HCT116 (cell line): ENCODE results near the gene TANC1. TPM values are rescaled to one million over a fixed set of nuclear protein-coding genes. Genes with fewer than 3 reads are reported as not detected.

Experiments
- ATAC-seq: fragments of 200-7000 bp; cut with Tn5 transposase; 2 replicates; pipeline ENCODE4 v1.9.1; 2020; ENCODE audit warnings: mild to moderate bottlenecking, moderate library complexity
- BruUV-seq: library from RNA; stranded (reverse); fragments of 400-500 nt; replicated peaks from 2 replicates; lab custom pipeline; 2021; lab: Mats Ljungman, UMichigan
- CTCF ChIA-PET: fragments of 300-600 bp; sonication (Branson Sonifier 250); formaldehyde crosslinking; loops from one replicate; lab custom pipeline; 2021; ENCODE audit warnings: antibody characterized with exemption; lab: Charles Lee
- POLR2A ChIA-PET: fragments of 300-600, 350-600 bp; sonication (Branson Sonifier 250); formaldehyde crosslinking; loops from one replicate; lab custom pipeline; 2021; ENCODE audit warnings: antibody characterized with exemption; lab: Charles Lee
- RAD21 ChIA-PET, 2 experiments: fragments of 300-600 bp; sonication (Branson Sonifier 250); formaldehyde crosslinking; loops; one replicate each; lab custom pipeline; 2023; ENCODE audit warnings: low total read pairs in 2 of 2; ENCODE audit not compliant: uncharacterized antibody in 2 of 2, unreplicated experiment in 2 of 2, low non-redundant PET in 1 of 2; lab: Charles Lee
- DNase-seq: peaks from one replicate; pipeline ENCODE4 v3.0.0-alpha.2; 2010; ENCODE audit warnings: low read depth, low spot score
- H2AFZ ChIP-seq: fragments of 200-600 bp; shearing (Covaris generic), sonication (generic); 2 replicates; pipeline ENCODE4 v1.6.1; 2017; ENCODE audit warnings: low read depth, mixed run types, mixed read lengths, antibody characterized with exemption, low read length; ENCODE audit not compliant: poor library complexity, severe bottlenecking
- H3K27ac ChIP-seq: 2 replicates; pipeline ENCODE4 v1.5.1; 2012; ENCODE audit warnings: low read depth, low read length
- H3K27me3 ChIP-seq: fragments of 200-600 bp; sonication (generic); 2 replicates; pipeline ENCODE4 v1.6.1; 2016; ENCODE audit warnings: mixed run types, low read length, mixed read lengths; ENCODE audit not compliant: insufficient read depth
- H3K36me3 ChIP-seq, 2 experiments: fragments of 200-500 bp in 1 of 2; fragments of 200-600 bp in 1 of 2; sonication (Bioruptor generic) in 1 of 2; sonication (generic) in 1 of 2; 2 replicates each; pipeline versions ENCODE4 v1.5.1 to v1.6.1; 2014 to 2016; ENCODE audit warnings: low read length in 2 of 2, inconsistent platforms in 1 of 2, mixed read lengths in 1 of 2, mixed run types in 1 of 2; ENCODE audit not compliant: insufficient read depth in 2 of 2, control insufficient read depth in 1 of 2
- H3K4me1 ChIP-seq, 2 experiments: fragments of 200-600 bp in 1 of 2; sonication (generic) in 1 of 2; 2 replicates each; pipeline versions ENCODE4 v1.5.1 to v1.6.1; 2012 to 2017; ENCODE audit warnings: low read length in 2 of 2, inconsistent platforms in 1 of 2, mild to moderate bottlenecking in 1 of 2, mixed read lengths in 1 of 2, mixed run types in 1 of 2, moderate library complexity in 1 of 2; ENCODE audit not compliant: insufficient read depth in 2 of 2, control insufficient read depth in 1 of 2
- H3K4me2 ChIP-seq: fragments of 200-600 bp; sonication (generic); 2 replicates; pipeline ENCODE4 v1.6.1; 2017; ENCODE audit warnings: mixed run types, low read length, mixed read lengths
- H3K4me3 ChIP-seq, 2 experiments: fragments of 200-600 bp in 1 of 2; sonication (generic) in 1 of 2; replicated peaks in 1 of 2; 2 replicates each; pipeline ENCODE4 v1.5.1; 2011 to 2016; ENCODE audit warnings: low read length in 2 of 2, control low read depth in 1 of 2, low read depth in 1 of 2, mild to moderate bottlenecking in 1 of 2, mixed read lengths in 1 of 2, mixed run types in 1 of 2
- H3K79me2 ChIP-seq: fragments of 200-600 bp; sonication (generic); 2 replicates; pipeline ENCODE4 v1.6.1; 2017; ENCODE audit warnings: mild to moderate bottlenecking, mixed run types, low read length, moderate library complexity, mixed read lengths; ENCODE audit not compliant: insufficient read depth
- H3K9ac ChIP-seq: fragments of 200-600 bp; sonication (generic); 2 replicates; pipeline ENCODE4 v1.6.1; 2016; ENCODE audit warnings: low read length, mixed read lengths
- H3K9me2 ChIP-seq: fragments of 200-600 bp; sonication (generic), shearing (Covaris generic); 2 replicates; pipeline ENCODE4 v1.6.1; 2017; ENCODE audit warnings: mixed run types, mild to moderate bottlenecking, moderate library complexity; ENCODE audit not compliant: insufficient read depth
- H3K9me3 ChIP-seq, 2 experiments: fragments of 200-500 bp in 1 of 2; fragments of 200-600 bp in 1 of 2; sonication (Bioruptor generic) in 1 of 2; sonication (generic) in 1 of 2; 2 replicates each; pipeline ENCODE4 v1.6.1; 2014 to 2017; ENCODE audit warnings: low read length in 2 of 2, mixed read lengths in 2 of 2, inconsistent platforms in 1 of 2, low read depth in 1 of 2, mild to moderate bottlenecking in 1 of 2, mixed run types in 1 of 2, moderate library complexity in 1 of 2; ENCODE audit not compliant: control insufficient read depth in 1 of 2, insufficient read depth in 1 of 2
- H4K20me1 ChIP-seq: fragments of 200-600 bp; sonication (generic), shearing (Covaris generic); 2 replicates; pipeline ENCODE4 v1.6.1; 2017; ENCODE audit warnings: mixed run types, mild to moderate bottlenecking, moderate library complexity; ENCODE audit not compliant: insufficient read depth
- CEBPB ChIP-seq: IDR thresholded peaks from 2 replicates; pipeline ENCODE4 v1.6.1; 2012; ENCODE audit warnings: low read depth
- EGR1 ChIP-seq: IDR thresholded peaks from 2 replicates; pipeline ENCODE4 v1.6.1; 2012; ENCODE audit warnings: low read depth
- ELF1 ChIP-seq: IDR thresholded peaks from 2 replicates; pipeline ENCODE4 v1.6.1; 2012; ENCODE audit warnings: low read depth, borderline replicate concordance
- EZH2 ChIP-seq: fragments of 200-600 bp; sonication (generic); IDR thresholded peaks from 2 replicates; pipeline ENCODE4 v1.6.1; 2017; ENCODE audit warnings: antibody characterized with exemption, mixed run types
- EZH2phosphoT487 ChIP-seq: fragments of 200-600 bp; IDR thresholded peaks from 2 replicates; pipeline ENCODE4 v1.6.1; 2018; ENCODE audit warnings: antibody characterized with exemption, borderline replicate concordance
- JUND ChIP-seq: IDR thresholded peaks from 2 replicates; pipeline ENCODE4 v1.6.1; 2012
- MAX ChIP-seq: IDR thresholded peaks from 2 replicates; pipeline ENCODE4 v1.6.1; 2012
- POLR2AphosphoS5 ChIP-seq: IDR thresholded peaks from 2 replicates; pipeline ENCODE4 v1.6.1; 2011; ENCODE audit warnings: mild to moderate bottlenecking, low read depth, low read length, moderate library complexity
- SIN3A ChIP-seq: IDR thresholded peaks from 2 replicates; pipeline ENCODE4 v1.6.1; 2012; ENCODE audit warnings: low read depth
- TCF7L2 ChIP-seq: IDR thresholded peaks from 2 replicates; pipeline ENCODE4 v1.7.0; 2011; ENCODE audit warnings: borderline replicate concordance, inconsistent platforms; ENCODE audit not compliant: insufficient read depth, insufficient read length; ENCODE audit errors: extremely low read depth
- YY1 ChIP-seq: IDR thresholded peaks from 2 replicates; pipeline ENCODE4 v1.6.1; 2011; ENCODE audit warnings: low read length, low read depth, moderate library complexity, mild to moderate bottlenecking; ENCODE audit not compliant: insufficient replicate concordance; ENCODE audit errors: extremely low read depth
- ZFX ChIP-seq: fragments of 450-650 bp; IDR thresholded peaks from 2 replicates; pipeline ENCODE4 v1.6.1; 2017
- ZNF274 ChIP-seq: fragments of 200-500 bp; sonication (Bioruptor generic); IDR thresholded peaks from 2 replicates; pipeline ENCODE4 v1.6.1; 2014; ENCODE audit warnings: mild to moderate bottlenecking, low read depth, low read length, inconsistent platforms
- intact Hi-C: fragments of 100-400 bp; cut with micrococcal nuclease; formaldehyde crosslinking; loops from 2 replicates; pipeline ENCODE4 v1.10.0; 2022
- total RNA-seq: library from RNA; stranded (reverse); gene quantifications from one replicate; pipeline ENCODE4 v1.2.1, GENCODE V29; 2021; ENCODE audit not compliant: unreplicated experiment

Gene TANC1
- total RNA-seq, 1 experiment from 2014 or later = 15.1 TPM

- Histone ChIP-seq H3K27ac (no peak overlapping the region), H3K9me3 (no peaks in the 10 kb centered on the region)
- TF ChIP-seq POLR2AphosphoS5 = no peak
- TF ChIP-seq EZH2phosphoT487 = no peak
- TF ChIP-seq ELF1 = no peak
- no peak for TF ChIP-seq YY1
- no peak for TF ChIP-seq SIN3A
- TF ChIP-seq ZFX = no peak
- TF ChIP-seq ZNF274 = no peak
- TF ChIP-seq EGR1 = no peak
- no peak for TF ChIP-seq JUND
- TF ChIP-seq, all 23 proteins: peak for 0
- no peak overlapping the region for H3K4me3 ChIP-seq
- no peak overlapping the region for H3K9ac ChIP-seq
- CTCF ChIA-PET = no interaction called here
- intact Hi-C loops = no loop called here
- H3K9me2 ChIP-seq = no peaks in the 10 kb centered on the region
- H2AFZ ChIP-seq = no peak overlapping the region
- BruUV-seq = no TSS peak
- ATAC-seq = no peak; the same call in 1 of the 2 replicates
- H3K27me3 ChIP-seq = no peaks in the 10 kb centered on the region
- DNase-seq = no peak
- RAD21 ChIA-PET = no interaction called here
- no peaks in the 10 kb centered on the region for H3K4me1 ChIP-seq
- POLR2A ChIA-PET = no interaction called here
- H4K20me1 ChIP-seq = no peaks in the 10 kb centered on the region
- no peaks in the 10 kb centered on the region for H3K79me2 ChIP-seq
- H3K4me2 ChIP-seq = no peak overlapping the region
- H3K36me3 ChIP-seq = peaks cover 0 to 2% of the 10 kb centered on the region in 2 experiments; a peak in 1 of 4 replicates
Measured at GRCh38 chr2:159214325-159214865, 246.0 kb downstream of the TANC1 start.

DNA sequence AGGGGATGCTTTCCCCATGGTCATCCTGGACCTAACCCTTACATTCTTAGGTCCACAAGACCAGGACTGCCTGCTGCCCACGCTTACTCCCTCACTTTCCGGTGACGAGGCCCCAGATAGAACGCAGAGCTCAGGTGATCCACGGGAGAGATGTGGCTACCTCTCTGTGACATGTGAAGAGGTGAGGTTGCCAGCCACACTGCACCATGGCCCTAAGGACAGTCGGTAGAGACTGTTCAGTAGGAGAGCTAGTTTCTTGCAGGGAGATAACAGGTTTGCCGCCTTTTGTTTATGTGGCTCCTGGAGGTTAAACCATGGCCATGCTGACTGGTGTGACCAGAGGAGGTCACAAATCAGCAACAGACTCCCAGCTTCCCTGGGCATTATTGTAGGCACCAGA lies 246.7 kb downstream of the TANC1 start:
- no TSS peak for BruUV-seq
- Histone ChIP-seq H3K4me1 (no peaks in the 10 kb centered on the region), H3K4me2 (no peak overlapping the region), H3K79me2 (no peaks in the 10 kb centered on the region), H3K27ac (no peak overlapping the region), H2AFZ (no peak overlapping the region), H3K4me3 (no peak overlapping the region), H3K9me2 (no peaks in the 10 kb centered on the region), H4K20me1 (no peaks in the 10 kb centered on the region), H3K9me3 (no peaks in the 10 kb centered on the region), H3K9ac (no peak overlapping the region), H3K36me3 (peaks cover 3 to 5% of the 10 kb centered on the region in 2 experiments; a peak in 3 of 4 replicates), H3K27me3 (no peaks in the 10 kb centered on the region)
- DNase-seq = no peak
- ChIA-PET RAD21 (no interaction called here), POLR2A (no interaction called here), CTCF (no interaction called here)
- no peak for ATAC-seq
- TF ChIP-seq EZH2phosphoT487 = no peak
- no peak for TF ChIP-seq CEBPB
- no peak for TF ChIP-seq MAX
- no peak for TF ChIP-seq EZH2
- TF ChIP-seq EGR1 = no peak
- TF ChIP-seq JUND = no peak
- no peak for TF ChIP-seq SIN3A
- no peak for TF ChIP-seq TCF7L2
- TF ChIP-seq YY1 = no peak
- no peak for TF ChIP-seq ELF1
- intact Hi-C loops = no loop called here
